AG10803 (cell line): ENCODE data around the gene FGF16.
"Not testable (repeated sequence)": the region's sequence is repeated elsewhere in the genome, so short reads cannot be mapped to it uniquely, and the experiment has no call there.

Source experiments
- DNase-seq: peaks from one replicate; pipeline ENCODE4 v3.0.0; 2010; ENCODE audit warnings: low read depth
- H3K4me3 ChIP-seq: 2 replicates; pipeline ENCODE4 v1.5.1; 2011; ENCODE audit warnings: mild to moderate bottlenecking, low read length, control low read depth
- CTCF ChIP-seq: conservative IDR thresholded peaks from 2 replicates; pipeline ENCODE4 v1.5.1; 2011; ENCODE audit warnings: mild to moderate bottlenecking, low read length, control low read depth, inconsistent platforms

The FGF16 gene

GRCh38 chrX:77484045-77484444 lies 36.9 kb downstream of the FGF16 start:
- DNase-seq, result no peak
- TF ChIP-seq CTCF, result no peak
- no peak overlapping the region for H3K4me3 ChIP-seq

GRCh38 chrX:77493677-77494553 lies 46.7 kb downstream of the FGF16 start:
- TF ChIP-seq CTCF, result no peak
- H3K4me3 ChIP-seq, result no peak overlapping the region
- DNase-seq, result peak; percentile 69

- DNase-seq, H3K4me3 ChIP-seq: not testable (repeated sequence)
Measured at GRCh38 chrX:77500164-77500563, 53.0 kb downstream of the FGF16 start.

- H3K4me3 ChIP-seq, result no peak overlapping the region
- TF ChIP-seq CTCF, result no peak
- DNase-seq, result no peak
Measured at GRCh38 chrX:77502951-77503525, 55.8 kb downstream of the FGF16 start.

- no peak overlapping the region for H3K4me3 ChIP-seq
- DNase-seq, result peak; percentile 53
- TF ChIP-seq CTCF, result no peak
Measured at GRCh38 chrX:77505227-77505626, 58.0 kb downstream of the FGF16 start.
